Measurements from ENCODE around the gene RPH3AL. TPM values are rescaled to one million over a fixed set of nuclear protein-coding genes. Genes with fewer than 3 reads are reported as not detected.

RPH3AL gene
- polyA plus RNA-seq, 3 donors = 0.71 to 1.9 (median 1.5) TPM

DNA sequence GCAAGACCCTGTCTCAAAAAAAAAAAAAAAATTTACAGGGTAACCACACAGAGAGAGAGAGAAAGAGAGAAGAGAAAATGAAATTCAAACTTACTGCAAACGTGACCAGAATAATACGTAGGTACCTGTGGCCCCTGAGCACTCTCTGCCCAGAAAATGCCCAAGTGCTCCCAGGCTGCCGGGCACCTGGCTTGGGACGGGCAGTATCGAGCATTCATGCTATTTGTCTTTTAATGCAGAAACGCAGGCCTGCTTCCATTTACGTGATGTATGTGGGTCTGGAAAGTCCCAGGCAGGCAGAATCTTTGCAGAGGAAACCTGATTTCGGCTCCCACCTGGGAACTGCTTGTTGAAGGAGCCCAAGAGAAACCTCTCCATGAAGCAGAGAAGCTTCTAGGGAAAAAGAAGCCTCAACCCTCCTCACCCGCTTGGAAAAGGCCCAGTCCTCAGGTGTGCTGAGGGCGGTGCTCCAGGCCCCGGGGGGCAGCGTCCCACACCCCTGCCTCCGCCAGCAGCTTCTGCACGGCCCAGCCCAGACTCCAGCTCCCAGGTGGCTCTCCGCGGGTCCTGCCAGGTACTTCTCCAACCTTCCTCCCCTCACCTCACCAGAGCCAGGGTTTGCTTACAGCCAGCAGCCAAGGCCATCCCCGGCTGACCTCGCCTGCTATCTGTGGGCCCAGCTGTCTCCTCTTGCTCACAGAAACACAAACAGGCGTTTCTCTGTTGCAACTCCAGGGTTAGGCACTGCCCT lies 14.0 kb downstream of the RPH3AL start:
- H3K27ac ChIP-seq (ENCODE audit: low read depth in 1 of 2, low read length in 2 of 2) = no peak overlapping the region
- H3K27me3 ChIP-seq (ENCODE audit: control insufficient read depth in 2 of 2, insufficient read depth in 2 of 2, low read length in 2 of 2) = peaks cover 0 to 23% of the 10 kb centered on the region in 2 donors
- intact Hi-C loops (cut with micrococcal nuclease) = no loop called here
- no peak overlapping the region for H2AFZ ChIP-seq (ENCODE audit: insufficient read depth, low read depth, low read length, poor library complexity, severe bottlenecking)
- H3K4me3 ChIP-seq (replicated peaks in 1 of 3; ENCODE audit: low read depth in 2 of 3, low read length in 3 of 3) = no peak overlapping the region
- no peaks in the 10 kb centered on the region for H3K79me2 ChIP-seq (ENCODE audit: insufficient read depth, low read length)
- H3K9me3 Mint-ChIP-seq = peaks cover 0 to 6% (median 3%) of the 10 kb centered on the region in 7 donors
- no peaks in the 10 kb centered on the region for H4K20me1 ChIP-seq (ENCODE audit: insufficient read depth, low read length)
- H3K27me3 Mint-ChIP-seq (ENCODE audit: low read depth in 3 of 3) = peaks cover 31 to 46% (median 31%) of the 10 kb centered on the region in 3 donors
- peaks cover 0 to 4% of the 10 kb centered on the region in 2 donors for H3K36me3 Mint-ChIP-seq
- no peak overlapping the region for H3K4me3 Mint-ChIP-seq
- peaks cover 16% of the 10 kb centered on the region for H3K4me1 Mint-ChIP-seq
- H3K4me2 ChIP-seq (replicated peaks; ENCODE audit: extremely low read depth, low read length, poor library complexity, severe bottlenecking) = no peak overlapping the region
- 94% methylated on average over 18 of the region's 19 CpGs for WGBS (ENCODE audit: insufficient coverage)
- H3K36me3 ChIP-seq (replicated peaks in 1 of 2; ENCODE audit: control insufficient read depth in 1 of 2, insufficient read depth in 2 of 2, low read length in 2 of 2) = no peaks in the 10 kb centered on the region
- H3K9ac ChIP-seq (ENCODE audit: insufficient read depth, low read length, poor library complexity, severe bottlenecking) = no peak overlapping the region
- H3K4me1 ChIP-seq (ENCODE audit: control insufficient read depth in 1 of 2, insufficient read depth in 2 of 2, low read length in 2 of 2) = peaks cover 0 to 8% of the 10 kb centered on the region in 2 donors
- no peak for DNase-seq
- no peaks in the 10 kb centered on the region for H3K9me3 ChIP-seq (replicated peaks in 1 of 2; ENCODE audit: control insufficient read depth in 1 of 2, insufficient read depth in 1 of 2, low read length in 2 of 2)
- TF ChIP-seq, protein P1, sequence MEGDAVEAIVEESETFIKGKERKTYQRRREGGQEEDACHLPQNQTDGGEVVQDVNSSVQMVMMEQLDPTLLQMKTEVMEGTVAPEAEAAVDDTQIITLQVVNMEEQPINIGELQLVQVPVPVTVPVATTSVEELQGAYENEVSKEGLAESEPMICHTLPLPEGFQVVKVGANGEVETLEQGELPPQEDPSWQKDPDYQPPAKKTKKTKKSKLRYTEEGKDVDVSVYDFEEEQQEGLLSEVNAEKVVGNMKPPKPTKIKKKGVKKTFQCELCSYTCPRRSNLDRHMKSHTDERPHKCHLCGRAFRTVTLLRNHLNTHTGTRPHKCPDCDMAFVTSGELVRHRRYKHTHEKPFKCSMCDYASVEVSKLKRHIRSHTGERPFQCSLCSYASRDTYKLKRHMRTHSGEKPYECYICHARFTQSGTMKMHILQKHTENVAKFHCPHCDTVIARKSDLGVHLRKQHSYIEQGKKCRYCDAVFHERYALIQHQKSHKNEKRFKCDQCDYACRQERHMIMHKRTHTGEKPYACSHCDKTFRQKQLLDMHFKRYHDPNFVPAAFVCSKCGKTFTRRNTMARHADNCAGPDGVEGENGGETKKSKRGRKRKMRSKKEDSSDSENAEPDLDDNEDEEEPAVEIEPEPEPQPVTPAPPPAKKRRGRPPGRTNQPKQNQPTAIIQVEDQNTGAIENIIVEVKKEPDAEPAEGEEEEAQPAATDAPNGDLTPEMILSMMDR (IDR thresholded peaks at IDR 0.05) = no peak
- H3K27ac Mint-ChIP-seq = no peak overlapping the region

DNA sequence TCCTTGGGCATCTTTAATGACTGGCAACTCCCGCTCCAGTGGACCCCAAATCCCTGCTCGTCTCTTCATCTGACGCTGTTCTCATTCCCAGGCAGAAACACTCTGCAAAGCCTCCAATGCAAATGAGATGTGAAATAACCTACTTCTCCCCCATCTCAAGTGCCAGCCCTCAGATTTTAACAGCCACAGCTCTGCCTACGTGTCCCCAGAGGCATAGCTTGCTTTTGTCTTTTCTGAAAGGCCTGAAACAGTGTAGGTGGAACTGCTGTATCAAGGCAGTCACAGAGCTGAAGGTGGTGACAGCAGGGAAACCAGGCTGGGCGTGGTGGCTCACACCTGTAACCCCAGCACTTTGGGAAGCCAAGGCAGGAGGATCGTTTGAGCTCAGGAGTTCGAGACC lies 14.7 kb downstream of the RPH3AL start:
- Histone ChIP-seq H2AFZ (ENCODE audit: insufficient read depth, low read depth, low read length, poor library complexity, severe bottlenecking) (no peak overlapping the region), H3K4me2 (replicated peaks; ENCODE audit: extremely low read depth, low read length, poor library complexity, severe bottlenecking) (no peak overlapping the region), H3K27ac (ENCODE audit: low read depth in 1 of 2, low read length in 2 of 2) (no peak overlapping the region), H3K79me2 (ENCODE audit: insufficient read depth, low read length) (no peaks in the 10 kb centered on the region), H3K9ac (ENCODE audit: insufficient read depth, low read length, poor library complexity, severe bottlenecking) (no peak overlapping the region), H3K27me3 (ENCODE audit: control insufficient read depth in 2 of 2, insufficient read depth in 2 of 2, low read length in 2 of 2) (peaks cover 0 to 26% of the 10 kb centered on the region in 2 donors), H3K4me1 (ENCODE audit: control insufficient read depth in 1 of 2, insufficient read depth in 2 of 2, low read length in 2 of 2) (peaks cover 0 to 8% of the 10 kb centered on the region in 2 donors), H3K9me3 (replicated peaks in 1 of 2; ENCODE audit: control insufficient read depth in 1 of 2, insufficient read depth in 1 of 2, low read length in 2 of 2) (no peaks in the 10 kb centered on the region), H3K36me3 (replicated peaks in 1 of 2; ENCODE audit: control insufficient read depth in 1 of 2, insufficient read depth in 2 of 2, low read length in 2 of 2) (no peaks in the 10 kb centered on the region), H4K20me1 (ENCODE audit: insufficient read depth, low read length) (no peaks in the 10 kb centered on the region), H3K4me3 (replicated peaks in 1 of 3; ENCODE audit: low read depth in 2 of 3, low read length in 3 of 3) (no peak overlapping the region)
- DNase-seq = no peak
- H3K36me3 Mint-ChIP-seq = peaks cover 0 to 6% of the 10 kb centered on the region in 2 donors
- intact Hi-C loops (cut with micrococcal nuclease) = no loop called here
- peaks cover 0 to 6% (median 3%) of the 10 kb centered on the region in 7 donors for H3K9me3 Mint-ChIP-seq
- no peak overlapping the region for H3K27ac Mint-ChIP-seq
- TF ChIP-seq, protein P1 (IDR thresholded peaks at IDR 0.05) = no peak
- H3K4me1 Mint-ChIP-seq = peaks cover 16% of the 10 kb centered on the region
- 80% methylated on average over 6 of the region's 7 CpGs for WGBS (ENCODE audit: insufficient coverage)
- peaks cover 28 to 47% (median 33%) of the 10 kb centered on the region in 3 donors for H3K27me3 Mint-ChIP-seq (ENCODE audit: low read depth in 3 of 3)
- H3K4me3 Mint-ChIP-seq = no peak overlapping the region
